Prostate gland (tissue), 2 donors: ENCODE measurements around the gene RIMBP2. TPM values are rescaled to one million over a fixed set of nuclear protein-coding genes. Genes with fewer than 3 reads are reported as not detected.

Experiments used
- DNase-seq: peaks from one replicate; pipeline ENCODE4 v3.0.0-alpha.2; 2019; ENCODE audit warnings: low spot score
- H3K27ac ChIP-seq, 2 donors: fragments of 200-600 bp; sonication (generic); 2 replicates each; pipeline ENCODE4 v1.5.1; 2017 to 2019
- H3K27me3 ChIP-seq: fragments of 200-600 bp; sonication (generic); replicated peaks from 2 replicates; pipeline ENCODE4 v1.5.1; 2019; ENCODE audit not compliant: insufficient read depth
- H3K36me3 ChIP-seq, 2 donors: fragments of 200-600 bp; sonication (generic); 1 replicate in 1 of 2; 2 replicates in 1 of 2; pipeline versions ENCODE4 v1.5.1 to v1.8.1; 2017 to 2019
- H3K4me1 ChIP-seq: fragments of 200-600 bp; sonication (generic); replicated peaks from 2 replicates; pipeline ENCODE4 v1.5.1; 2019
- H3K4me3 ChIP-seq, 2 donors: fragments of 200-600 bp; sonication (generic); 2 replicates each; pipeline ENCODE4 v1.5.1; 2017 to 2019
- H3K9me3 ChIP-seq: fragments of 200-600 bp; sonication (generic); 2 replicates; pipeline ENCODE4 v1.5.1; 2017
- POLR2A ChIP-seq: fragments of 450-650 bp; IDR thresholded peaks from one replicate; pipeline ENCODE4 v1.6.1; 2016; ENCODE audit warnings: antibody characterized with exemption, mild to moderate bottlenecking
- POLR2AphosphoS5 ChIP-seq: sonication (generic); formaldehyde crosslinking; IDR thresholded peaks from one replicate; pipeline ENCODE4 v1.6.1; 2017; ENCODE audit warnings: antibody characterized with exemption
- WGBS: methylation state at CpG from one replicate; pipeline ENCODE4 v1.1.5; 2018; 5-methylcytosine and 5-hydroxymethylcytosine counted together
- intact Hi-C: fragments of 100-400 bp; cut with DNase I; formaldehyde crosslinking; loops from one replicate; pipeline ENCODE4 v1.14.2; 2022
- total RNA-seq, 2 donors: library from RNA; depleted of rRNA; stranded (reverse); fragments of >200 nt; gene quantifications; one replicate each; pipeline ENCODE4 v1.1.0, GENCODE V29; 2016
- TF ChIP-seq, protein P1 (sequence below), 4 experiments: fragments of 200-600 bp in 2 of 4; fragments of 450-650 bp in 2 of 4; sonication (generic) in 2 of 4; IDR thresholded peaks; 1 replicate in 3 of 4; 2 replicates in 1 of 4; pipeline ENCODE4 v1.5.1; 2016 to 2019; ENCODE audit warnings: antibody characterized with exemption in 4 of 4, mild to moderate bottlenecking in 2 of 4, moderate library complexity in 2 of 4

The RIMBP2 gene
- total RNA-seq, 2 donors from 2014 or later, result 0.96 to 7.0 TPM

- Histone ChIP-seq H3K9me3 (no peaks in the 10 kb centered on the region), H3K27me3 (no peaks in the 10 kb centered on the region), H3K27ac (no peak overlapping the region), H3K36me3 (no peaks in the 10 kb centered on the region), H3K4me1 (no peaks in the 10 kb centered on the region), H3K4me3 (no peak overlapping the region)
- DNase-seq, result no peak
- intact Hi-C loops, result no loop called here
- WGBS, result 84% methylated on average over 12 of the region's 12 CpGs
- TF ChIP-seq POLR2A, result no peak
- no peak for TF ChIP-seq POLR2AphosphoS5
- TF ChIP-seq, protein P1, sequence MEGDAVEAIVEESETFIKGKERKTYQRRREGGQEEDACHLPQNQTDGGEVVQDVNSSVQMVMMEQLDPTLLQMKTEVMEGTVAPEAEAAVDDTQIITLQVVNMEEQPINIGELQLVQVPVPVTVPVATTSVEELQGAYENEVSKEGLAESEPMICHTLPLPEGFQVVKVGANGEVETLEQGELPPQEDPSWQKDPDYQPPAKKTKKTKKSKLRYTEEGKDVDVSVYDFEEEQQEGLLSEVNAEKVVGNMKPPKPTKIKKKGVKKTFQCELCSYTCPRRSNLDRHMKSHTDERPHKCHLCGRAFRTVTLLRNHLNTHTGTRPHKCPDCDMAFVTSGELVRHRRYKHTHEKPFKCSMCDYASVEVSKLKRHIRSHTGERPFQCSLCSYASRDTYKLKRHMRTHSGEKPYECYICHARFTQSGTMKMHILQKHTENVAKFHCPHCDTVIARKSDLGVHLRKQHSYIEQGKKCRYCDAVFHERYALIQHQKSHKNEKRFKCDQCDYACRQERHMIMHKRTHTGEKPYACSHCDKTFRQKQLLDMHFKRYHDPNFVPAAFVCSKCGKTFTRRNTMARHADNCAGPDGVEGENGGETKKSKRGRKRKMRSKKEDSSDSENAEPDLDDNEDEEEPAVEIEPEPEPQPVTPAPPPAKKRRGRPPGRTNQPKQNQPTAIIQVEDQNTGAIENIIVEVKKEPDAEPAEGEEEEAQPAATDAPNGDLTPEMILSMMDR (IDR thresholded peaks at IDR 0.05), result no peak
These were observed 257.8 kb downstream of the RIMBP2 start for GRCh38 chr12:130458341-130458740.

- Histone ChIP-seq H3K36me3 (no peaks in the 10 kb centered on the region), H3K27ac (no peak overlapping the region), H3K4me3 (no peak overlapping the region), H3K4me1 (no peaks in the 10 kb centered on the region), H3K27me3 (no peaks in the 10 kb centered on the region), H3K9me3 (no peaks in the 10 kb centered on the region)
- TF ChIP-seq POLR2A (no peak), POLR2AphosphoS5 (no peak)
- TF ChIP-seq, protein P1 (IDR thresholded peaks at IDR 0.05), result no peak
- 83% methylated on average over 9 of the region's 9 CpGs for WGBS
- intact Hi-C loops, result no loop called here
- no peak for DNase-seq
These were observed 258.9 kb downstream of the RIMBP2 start for GRCh38 chr12:130457215-130457614.

DNA sequence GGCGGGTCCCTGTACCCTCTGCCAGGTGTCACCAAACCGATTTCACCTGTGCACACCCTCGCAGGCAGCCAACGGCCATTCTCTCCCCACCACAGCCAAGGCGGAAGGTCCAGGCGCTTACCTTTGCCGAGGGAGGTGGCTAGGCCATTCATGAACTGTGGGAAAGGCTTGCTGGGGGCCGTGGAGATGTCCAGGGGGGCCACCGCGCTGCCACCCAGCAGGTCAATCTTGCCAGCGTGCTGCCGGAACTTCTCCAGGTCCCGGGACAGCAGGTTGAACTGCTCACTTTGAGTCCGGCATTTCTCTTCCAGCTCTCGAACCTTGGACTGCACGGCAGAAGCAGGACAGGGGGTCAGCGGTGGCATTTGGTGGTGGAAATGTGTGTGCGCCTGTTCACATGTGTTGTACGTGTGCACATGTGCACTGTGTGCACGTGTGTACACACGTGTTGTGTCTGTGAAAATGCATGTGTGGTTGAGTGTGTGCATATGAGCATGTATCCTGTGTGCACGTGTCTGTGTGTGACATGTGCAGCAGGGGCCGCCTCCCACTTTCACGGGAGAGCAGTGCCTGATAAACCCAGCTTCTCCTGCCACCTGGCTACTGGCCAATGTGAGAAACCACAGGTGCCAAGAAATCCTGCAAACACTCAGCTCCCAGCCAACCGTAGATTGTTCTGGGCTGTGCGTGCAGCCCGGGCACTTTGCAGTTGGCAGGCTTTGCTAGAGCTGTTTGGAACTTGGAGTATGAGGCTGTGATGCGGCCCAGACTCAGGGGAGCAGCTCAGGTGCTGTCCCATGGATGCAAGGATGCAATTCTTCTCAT is 259.5 kb downstream of the RIMBP2 start:
- no peak for TF ChIP-seq POLR2A
- TF ChIP-seq, protein P1 (IDR thresholded peaks at IDR 0.05), result no peak
- TF ChIP-seq POLR2AphosphoS5, result peak; percentile 15

DNA sequence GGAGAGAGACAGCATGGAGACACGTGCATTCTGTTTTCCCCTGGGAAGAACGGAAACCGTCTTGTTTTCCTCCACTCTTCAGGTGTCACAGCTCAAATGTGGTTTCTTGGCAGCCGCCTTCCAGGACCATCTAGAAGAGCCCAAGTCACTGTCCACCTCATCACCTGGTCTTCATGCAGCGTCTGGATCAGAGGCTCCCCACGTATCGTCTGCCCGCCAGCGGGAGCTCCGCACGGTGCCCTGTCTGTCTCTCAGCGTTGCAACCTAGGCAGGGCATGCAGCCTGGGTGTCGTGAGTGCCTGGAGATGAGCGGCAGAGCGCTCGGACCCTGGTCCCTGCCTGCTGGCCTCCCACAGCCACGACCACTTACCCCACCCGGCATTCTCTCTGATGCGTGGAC is 260.9 kb downstream of the RIMBP2 start:
- Histone ChIP-seq H3K4me3 (no peak overlapping the region), H3K9me3 (no peaks in the 10 kb centered on the region), H3K4me1 (no peaks in the 10 kb centered on the region), H3K27ac (no peak overlapping the region), H3K27me3 (no peaks in the 10 kb centered on the region), H3K36me3 (no peaks in the 10 kb centered on the region)
- 84% methylated on average over 19 of the region's 19 CpGs for WGBS
- no peak for DNase-seq
- intact Hi-C loops, result no loop called here
- TF ChIP-seq, protein P1 (IDR thresholded peaks at IDR 0.05), result no peak
- no peak for TF ChIP-seq POLR2A
- TF ChIP-seq POLR2AphosphoS5, result no peak

More for the DNA sequence above, 259.5 kb downstream of the RIMBP2 start:
- no peaks in the 10 kb centered on the region for H3K36me3 ChIP-seq
- no peaks in the 10 kb centered on the region for H3K27me3 ChIP-seq
- H3K9me3 ChIP-seq, result no peaks in the 10 kb centered on the region
- intact Hi-C loops, result no loop called here
- H3K4me3 ChIP-seq, result no peak overlapping the region
- no peak overlapping the region for H3K27ac ChIP-seq
- 69% methylated on average over 28 of the region's 28 CpGs for WGBS
- peak; percentile 42 for DNase-seq
- no peaks in the 10 kb centered on the region for H3K4me1 ChIP-seq

DNA sequence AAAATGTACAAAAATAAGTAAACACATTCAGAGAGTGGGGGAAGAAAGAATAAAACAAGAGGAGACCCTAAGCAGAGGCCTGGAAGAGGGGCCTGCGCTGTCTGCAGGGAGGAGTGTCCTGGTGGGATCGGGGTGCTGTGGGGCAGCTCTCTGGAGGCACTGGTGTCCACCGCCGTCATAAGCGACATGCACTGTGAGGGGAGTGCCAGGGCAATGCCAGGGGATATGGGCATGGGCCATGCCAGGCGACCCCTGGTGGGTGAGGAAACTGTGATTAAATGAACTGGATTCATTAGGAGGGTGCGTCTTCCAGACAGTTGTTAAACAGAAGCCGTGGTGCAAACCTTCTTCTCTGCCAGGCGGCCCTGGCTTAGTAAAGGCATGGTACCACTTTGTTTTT is 261.8 kb downstream of the RIMBP2 start:
- no peaks in the 10 kb centered on the region for H3K36me3 ChIP-seq
- DNase-seq, result no peak
- WGBS, result 91% methylated on average over 9 of the region's 9 CpGs
- no peaks in the 10 kb centered on the region for H3K27me3 ChIP-seq
- no peak for TF ChIP-seq POLR2A
- TF ChIP-seq, protein P1 (IDR thresholded peaks at IDR 0.05), result no peak
- intact Hi-C loops, result no loop called here
- no peak overlapping the region for H3K4me3 ChIP-seq
- no peaks in the 10 kb centered on the region for H3K9me3 ChIP-seq
- no peak overlapping the region for H3K27ac ChIP-seq
- H3K4me1 ChIP-seq, result no peaks in the 10 kb centered on the region
